BJ (cell line): ENCODE data around the gene MUC21. TPM values are rescaled to one million over a fixed set of nuclear protein-coding genes. Genes with fewer than 3 reads are reported as not detected.
A peak's percentile ranks its signal among the peaks of the same experiment; 100 is the strongest.

Source experiments
- CTCF ChIA-PET: fragments of 350-600 bp; formaldehyde crosslinking; extraction: SDS; loops from one replicate; lab custom pipeline; 2021; ENCODE audit warnings: antibody characterized with exemption, inconsistent platforms; lab: Yijun Ruan, JAX
- POLR2A ChIA-PET: fragments of 300-600 bp; sonication (Branson Sonifier 250); formaldehyde crosslinking; extraction: SDS; loops from one replicate; lab custom pipeline; 2021; ENCODE audit warnings: antibody characterized with exemption; lab: Charles Lee
- DNase-seq: peaks from one replicate; pipeline ENCODE4 v3.0.0-alpha.2; 2011; ENCODE audit warnings: low read depth
- H3K27me3 ChIP-seq: 2 replicates; pipeline ENCODE4 v1.6.0; 2011; ENCODE audit warnings: low read length; ENCODE audit not compliant: control insufficient read depth, insufficient read depth
- H3K36me3 ChIP-seq: 2 replicates; pipeline ENCODE4 v1.5.1; 2011; ENCODE audit warnings: low read length; ENCODE audit not compliant: control insufficient read depth, insufficient read depth
- H3K4me3 ChIP-seq: 2 replicates; pipeline ENCODE4 v1.5.1; 2011; ENCODE audit warnings: low read depth, mild to moderate bottlenecking, control low read depth, low read length
- polyA plus RNA-seq: library from polyadenylated mRNA; depleted of rRNA; stranded (reverse); fragments of >200 nt; gene quantifications from 2 replicates; pipeline ENCODE4 v1.2.3, GENCODE V29; 2011
- TF ChIP-seq, protein P1 (sequence below): IDR thresholded peaks from 2 replicates; pipeline ENCODE4 v1.5.1; 2011; ENCODE audit warnings: low read depth, mild to moderate bottlenecking, control low read depth, inconsistent platforms, low read length, moderate library complexity; ENCODE audit not compliant: insufficient read depth

Gene MUC21
- polyA plus RNA-seq, 1 experiment = not detected

DNA sequence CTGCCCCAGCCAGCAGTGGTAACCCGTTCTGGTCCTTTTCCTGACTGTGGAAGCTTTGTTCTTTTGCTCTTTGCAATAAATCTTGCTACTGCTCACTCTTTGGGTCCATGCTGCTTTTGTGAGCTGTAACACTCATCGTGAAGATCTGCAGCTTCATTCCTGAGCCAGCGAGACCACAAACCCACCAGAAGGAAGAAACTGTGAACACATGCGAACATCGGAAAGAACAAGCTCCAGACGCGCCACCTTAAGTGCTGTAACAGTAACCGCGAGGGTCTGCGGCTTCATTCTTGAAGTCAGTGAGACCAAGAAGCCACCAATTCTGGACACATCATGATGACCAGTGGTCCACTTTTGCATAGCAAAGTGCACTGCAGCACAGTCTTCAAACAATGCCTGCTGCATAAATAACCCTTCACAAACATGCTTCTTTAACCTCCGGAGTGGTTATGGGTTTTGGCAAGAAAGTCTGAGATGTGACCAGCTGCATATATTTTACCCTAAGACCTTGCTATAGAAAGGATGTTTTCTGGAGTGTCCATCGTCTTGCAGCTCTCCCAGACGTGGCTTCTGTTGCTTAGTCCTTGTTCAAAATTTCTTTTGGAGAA lies 17.9 kb downstream of the MUC21 start:
- Histone ChIP-seq H3K4me3 (no peak overlapping the region), H3K27me3 (no peaks in the 10 kb centered on the region), H3K36me3 (no peaks in the 10 kb centered on the region)
- POLR2A ChIA-PET = no interaction called here
- TF ChIP-seq, protein P1, sequence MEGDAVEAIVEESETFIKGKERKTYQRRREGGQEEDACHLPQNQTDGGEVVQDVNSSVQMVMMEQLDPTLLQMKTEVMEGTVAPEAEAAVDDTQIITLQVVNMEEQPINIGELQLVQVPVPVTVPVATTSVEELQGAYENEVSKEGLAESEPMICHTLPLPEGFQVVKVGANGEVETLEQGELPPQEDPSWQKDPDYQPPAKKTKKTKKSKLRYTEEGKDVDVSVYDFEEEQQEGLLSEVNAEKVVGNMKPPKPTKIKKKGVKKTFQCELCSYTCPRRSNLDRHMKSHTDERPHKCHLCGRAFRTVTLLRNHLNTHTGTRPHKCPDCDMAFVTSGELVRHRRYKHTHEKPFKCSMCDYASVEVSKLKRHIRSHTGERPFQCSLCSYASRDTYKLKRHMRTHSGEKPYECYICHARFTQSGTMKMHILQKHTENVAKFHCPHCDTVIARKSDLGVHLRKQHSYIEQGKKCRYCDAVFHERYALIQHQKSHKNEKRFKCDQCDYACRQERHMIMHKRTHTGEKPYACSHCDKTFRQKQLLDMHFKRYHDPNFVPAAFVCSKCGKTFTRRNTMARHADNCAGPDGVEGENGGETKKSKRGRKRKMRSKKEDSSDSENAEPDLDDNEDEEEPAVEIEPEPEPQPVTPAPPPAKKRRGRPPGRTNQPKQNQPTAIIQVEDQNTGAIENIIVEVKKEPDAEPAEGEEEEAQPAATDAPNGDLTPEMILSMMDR = no peak
- CTCF ChIA-PET = interaction anchor here (1.0 kb wide), 2 partner anchors 19 to 86 kb away, joined by 3 read pairs; no protein-coding TSS in a partner anchor
- no peak for DNase-seq

GRCh38 chr6:31002471-31002870 lies 19.0 kb downstream of the MUC21 start:
- TF ChIP-seq, protein P1 = no peak
- ChIA-PET CTCF (interaction anchor here (0.8 kb wide), 1 partner anchor 15 kb away, joined by 3 read pairs; no protein-coding TSS in a partner anchor), POLR2A (no interaction called here)
- no peak overlapping the region for H3K4me3 ChIP-seq
- no peak for DNase-seq
- no peaks in the 10 kb centered on the region for H3K27me3 ChIP-seq
- no peaks in the 10 kb centered on the region for H3K36me3 ChIP-seq

DNA sequence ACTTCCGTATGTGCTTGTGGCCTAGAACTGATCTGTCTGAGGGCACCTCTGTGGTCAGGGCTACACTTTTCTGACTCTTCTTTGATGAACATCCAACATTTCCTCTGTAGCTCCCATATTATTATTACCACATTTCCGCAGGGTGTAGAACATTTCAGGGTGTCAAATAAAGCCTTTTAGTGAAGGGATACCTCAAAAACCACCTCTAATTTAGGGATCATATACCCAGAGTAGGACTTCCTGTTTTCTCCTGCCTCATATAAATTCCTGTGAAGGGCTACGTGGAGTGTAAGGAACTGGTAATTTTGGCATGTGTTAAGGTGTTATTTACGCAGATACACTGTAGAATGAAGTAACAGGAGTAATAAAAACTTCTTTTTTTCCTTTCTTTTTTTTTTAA lies 21.3 kb downstream of the MUC21 start:
- Histone ChIP-seq H3K4me3 (no peak overlapping the region), H3K36me3 (no peaks in the 10 kb centered on the region), H3K27me3 (peaks cover 2% of the 10 kb centered on the region; the same call in 1 of the 2 replicates)
- no peak for DNase-seq
- CTCF ChIA-PET = interaction anchor here (0.7 kb wide), 1 partner anchor 43 kb away, joined by 3 read pairs; no protein-coding TSS in a partner anchor
- POLR2A ChIA-PET = no interaction called here
- TF ChIP-seq, protein P1 = no peak

GRCh38 chr6:31005249-31006020 lies 21.9 kb downstream of the MUC21 start:
- no peak for DNase-seq
- CTCF ChIA-PET = no interaction called here
- Histone ChIP-seq H3K4me3 (no peak overlapping the region), H3K27me3 (peaks cover 2% of the 10 kb centered on the region; the same call in 1 of the 2 replicates), H3K36me3 (no peaks in the 10 kb centered on the region)
- TF ChIP-seq, protein P1 = no peak
- POLR2A ChIA-PET = no interaction called here

DNA sequence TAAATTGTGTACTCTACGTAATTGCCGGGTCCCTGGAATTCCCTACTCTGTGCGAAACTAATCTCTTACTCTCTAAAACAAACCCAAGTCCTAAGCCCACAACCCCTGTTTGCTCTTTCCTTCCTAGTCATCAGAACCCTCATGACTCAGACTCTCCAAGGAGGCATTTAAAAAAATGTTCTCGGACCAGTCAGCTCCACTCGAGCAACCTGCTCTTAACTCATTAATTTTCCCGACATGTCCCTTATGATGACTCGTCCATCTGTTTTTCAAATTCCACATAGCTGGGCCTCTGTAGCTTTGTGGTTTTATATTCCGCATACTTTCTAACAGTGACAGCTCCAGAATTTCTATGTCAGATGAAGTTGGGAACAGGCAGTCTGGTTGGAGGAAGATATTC lies 24.2 kb downstream of the MUC21 start:
- ChIA-PET CTCF (interaction anchor here (1.2 kb wide), 1 partner anchor 10 kb away, joined by 3 read pairs; no protein-coding TSS in a partner anchor), POLR2A (no interaction called here)
- H3K27me3 ChIP-seq = peaks cover 2% of the 10 kb centered on the region; the same call in 1 of the 2 replicates
- no peaks in the 10 kb centered on the region for H3K36me3 ChIP-seq
- DNase-seq = peak; percentile 60
- TF ChIP-seq, protein P1 = no peak
- no peak overlapping the region for H3K4me3 ChIP-seq
